A172 (cell line): ENCODE data around the gene KRT81. TPM values are rescaled to one million over a fixed set of nuclear protein-coding genes. Genes with fewer than 3 reads are reported as not detected.
A peak's percentile ranks its signal among the peaks of the same experiment; 100 is the strongest.
"Not testable (repeated sequence)": the region's sequence is repeated elsewhere in the genome, so short reads cannot be mapped to it uniquely, and the experiment has no call there.

Experiments used
- DNase-seq: peaks from one replicate; pipeline ENCODE4 v3.0.0-alpha.2; 2015; ENCODE audit warnings: low spot score
- total RNA-seq: library from RNA; depleted of rRNA; stranded (reverse); fragments of >200 nt; shearing (Covaris generic); gene quantifications from 2 replicates; pipeline ENCODE4 v1.2.3, GENCODE V29; 2014

KRT81 gene
- total RNA-seq, 1 experiment from 2014 or later, result 66.4 TPM

- DNase-seq, result no peak
Measured at GRCh38 chr12:52317468-52318052, 26.2 kb upstream of the KRT81 start.

DNA sequence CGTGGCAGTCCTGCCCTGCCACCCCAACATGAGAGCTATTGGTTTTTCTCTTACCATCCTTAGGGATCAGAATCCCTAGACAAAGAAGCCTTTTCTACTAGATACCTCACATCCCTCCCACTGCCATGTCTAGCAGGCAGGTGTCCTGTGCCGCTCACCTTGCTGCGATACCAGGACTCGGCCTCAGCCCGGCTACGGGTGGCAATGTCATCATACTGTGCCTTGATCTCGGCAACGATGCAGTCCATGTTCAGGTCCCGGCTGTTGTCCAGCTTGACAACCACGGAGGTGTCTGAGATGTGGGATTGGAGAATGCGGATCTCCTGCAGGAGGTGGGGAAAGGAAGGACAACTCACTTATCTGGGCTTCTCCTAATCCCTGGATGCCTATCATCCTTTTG lies 25.4 kb upstream of the KRT81 start:
- no peak for DNase-seq

GRCh38 chr12:52316290-52316689 lies 25.0 kb upstream of the KRT81 start:
- no peak for DNase-seq

- not testable (repeated sequence) for DNase-seq
Measured at GRCh38 chr12:52315721-52316120, 24.4 kb upstream of the KRT81 start.

DNA sequence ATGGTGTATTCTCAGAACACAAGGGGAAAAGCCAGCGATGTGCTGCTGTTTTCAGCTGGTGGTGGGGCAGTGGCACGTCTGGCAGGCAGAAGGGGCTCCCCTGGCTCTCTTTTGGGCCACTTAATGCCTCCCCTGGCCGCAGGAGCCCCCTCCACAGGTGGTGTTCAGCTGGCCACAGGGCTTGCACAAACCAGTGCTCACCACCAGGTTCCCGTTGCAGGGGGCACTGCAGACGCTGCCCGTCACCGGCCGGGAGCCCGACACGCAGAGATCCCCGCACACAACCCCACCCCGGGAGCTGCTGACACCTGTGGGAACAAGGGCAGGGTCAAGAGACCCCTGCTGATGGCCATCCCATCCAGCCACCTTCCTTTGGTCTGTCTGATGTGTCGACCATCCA lies 23.2 kb upstream of the KRT81 start:
- no peak for DNase-seq

DNA sequence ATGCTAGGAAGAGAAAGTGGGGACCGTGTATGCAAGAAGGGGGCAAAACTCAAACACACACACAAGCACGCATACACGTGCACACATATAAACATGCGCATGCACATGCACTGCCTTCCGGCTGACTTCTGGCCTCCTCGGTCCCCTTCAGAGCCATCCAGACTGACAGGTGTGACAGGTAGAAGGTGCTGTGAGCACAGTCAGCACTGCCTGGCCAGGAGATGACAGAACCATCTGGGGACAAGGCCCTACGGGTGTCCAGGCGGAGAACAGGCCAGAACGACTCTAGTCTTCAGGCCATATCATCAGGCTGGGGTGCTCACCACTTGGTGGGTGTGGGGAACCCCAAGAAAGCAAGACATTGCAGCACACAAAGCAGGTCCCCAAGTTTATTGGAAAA lies 22.6 kb upstream of the KRT81 start:
- DNase-seq, result no peak

DNA sequence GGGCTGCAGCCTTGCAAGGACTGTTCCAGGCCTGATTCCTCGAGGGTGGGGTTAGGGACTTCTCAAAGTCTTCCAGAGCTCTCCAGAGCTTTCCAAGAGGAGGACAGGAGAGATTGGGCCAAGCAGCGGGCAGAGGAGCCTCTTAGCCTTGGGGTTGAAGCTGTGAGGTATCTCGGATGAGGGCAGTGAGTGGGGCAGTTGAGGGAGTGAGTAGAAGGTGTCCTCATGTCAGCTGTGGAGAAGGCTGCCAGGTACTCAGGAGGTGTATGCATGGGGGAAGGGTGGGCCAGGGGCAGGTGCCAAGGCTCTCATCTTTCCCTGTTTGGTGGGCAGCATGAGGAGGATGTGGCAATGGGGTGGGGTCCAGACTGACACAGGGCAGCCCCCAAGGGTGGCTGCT lies 22.1 kb upstream of the KRT81 start:
- no peak for DNase-seq

DNA sequence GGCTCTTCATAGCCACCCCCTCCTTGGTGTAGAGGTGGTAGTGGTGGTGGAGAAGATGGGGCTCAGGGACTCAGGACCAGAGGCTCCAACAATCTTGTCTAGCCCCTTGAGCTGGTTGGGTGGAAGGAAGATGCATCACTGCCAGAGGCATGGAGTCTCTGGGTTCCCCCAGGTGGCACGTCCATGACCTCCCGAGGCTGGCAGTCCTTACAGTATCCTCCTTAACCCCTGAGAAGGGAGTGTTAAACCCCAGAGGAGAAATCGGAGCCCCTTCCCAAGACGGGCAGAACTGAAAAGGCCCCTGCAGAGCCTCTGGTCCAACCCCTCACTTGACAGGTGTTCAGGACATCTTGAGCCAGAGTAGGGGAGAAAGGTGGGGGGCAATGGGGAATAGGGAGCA lies 20.8 kb upstream of the KRT81 start:
- no peak for DNase-seq

DNA sequence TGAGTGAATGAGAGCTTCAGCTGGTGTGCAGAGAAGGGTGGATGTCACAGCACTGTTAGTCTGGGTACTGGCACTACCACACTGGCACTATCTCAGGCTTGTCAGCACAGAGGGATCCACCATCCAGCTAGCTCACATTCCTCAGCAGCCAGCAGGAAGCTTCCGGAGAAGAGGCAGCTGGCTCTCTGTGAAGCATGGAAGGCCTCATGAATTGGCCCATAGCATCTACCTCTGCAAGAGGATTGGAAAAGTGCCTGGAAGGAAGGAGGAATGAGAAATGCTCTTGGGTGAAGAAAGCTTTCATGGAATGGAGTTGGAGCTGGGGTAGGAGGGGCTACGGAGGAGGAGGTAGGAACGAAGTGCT lies 19.9 kb upstream of the KRT81 start:
- DNase-seq, result no peak

- DNase-seq, result no peak
Measured at GRCh38 chr12:52310622-52311284, 19.4 kb upstream of the KRT81 start.

- no peak for DNase-seq
Measured at GRCh38 chr12:52308806-52309425, 17.6 kb upstream of the KRT81 start.

- no peak for DNase-seq
Measured at GRCh38 chr12:52307836-52308805, 16.8 kb upstream of the KRT81 start.

DNA sequence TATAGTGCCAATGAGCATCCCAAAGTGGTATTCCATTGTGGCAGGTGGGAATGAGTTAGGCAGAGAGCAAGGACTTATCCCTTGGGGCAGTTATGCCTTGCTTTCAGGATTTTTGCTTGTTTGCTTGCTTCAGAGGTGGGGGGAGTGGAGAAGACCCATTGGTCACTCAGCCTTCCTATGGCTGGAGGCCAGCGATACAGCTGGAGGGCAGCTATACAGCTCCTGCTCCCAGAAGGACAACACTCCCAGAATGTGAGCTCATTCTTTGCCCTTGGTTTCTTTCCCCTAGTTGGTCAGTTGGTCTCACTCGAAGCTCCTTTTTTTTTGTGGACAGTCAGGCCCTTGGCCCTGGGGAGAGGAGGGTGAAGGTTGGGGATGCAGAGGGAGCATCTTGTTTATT lies 15.4 kb upstream of the KRT81 start:
- DNase-seq, result no peak

DNA sequence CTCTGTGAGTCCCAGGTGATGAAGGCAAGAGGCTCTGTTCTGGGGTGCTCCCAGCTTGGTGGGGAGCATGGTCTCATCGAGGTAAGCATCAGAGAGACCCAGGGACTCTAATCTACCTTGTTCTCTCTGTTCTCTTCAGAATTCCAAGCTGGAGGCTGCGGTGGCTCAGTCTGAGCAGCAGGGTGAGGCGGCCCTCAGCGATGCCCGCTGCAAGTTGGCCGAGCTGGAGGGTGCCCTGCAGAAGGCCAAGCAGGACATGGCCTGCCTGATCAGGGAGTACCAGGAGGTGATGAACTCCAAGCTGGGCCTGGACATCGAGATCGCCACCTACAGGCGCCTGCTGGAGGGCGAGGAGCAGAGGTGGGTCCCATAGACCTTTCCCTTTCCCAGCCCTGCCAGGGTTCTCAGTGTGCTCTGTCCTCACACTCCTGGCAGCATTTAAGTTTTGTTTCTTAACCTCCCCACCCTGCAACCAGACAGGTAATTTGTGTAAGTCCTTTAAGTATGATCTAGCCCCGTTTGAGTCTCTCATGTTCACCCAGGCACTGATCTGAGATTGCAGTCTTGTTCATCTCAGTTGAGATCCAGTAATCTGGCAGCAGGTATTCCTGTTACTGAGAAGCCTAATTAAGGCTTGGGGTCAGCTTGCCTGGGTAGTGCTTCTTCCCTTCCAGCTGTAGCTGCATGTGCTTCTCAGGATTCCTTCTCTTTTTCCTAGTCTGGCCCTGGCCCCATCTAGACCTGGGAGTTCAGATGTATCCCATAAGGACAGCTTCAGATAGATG lies 14.8 kb upstream of the KRT81 start:
- DNase-seq, result no peak

DNA sequence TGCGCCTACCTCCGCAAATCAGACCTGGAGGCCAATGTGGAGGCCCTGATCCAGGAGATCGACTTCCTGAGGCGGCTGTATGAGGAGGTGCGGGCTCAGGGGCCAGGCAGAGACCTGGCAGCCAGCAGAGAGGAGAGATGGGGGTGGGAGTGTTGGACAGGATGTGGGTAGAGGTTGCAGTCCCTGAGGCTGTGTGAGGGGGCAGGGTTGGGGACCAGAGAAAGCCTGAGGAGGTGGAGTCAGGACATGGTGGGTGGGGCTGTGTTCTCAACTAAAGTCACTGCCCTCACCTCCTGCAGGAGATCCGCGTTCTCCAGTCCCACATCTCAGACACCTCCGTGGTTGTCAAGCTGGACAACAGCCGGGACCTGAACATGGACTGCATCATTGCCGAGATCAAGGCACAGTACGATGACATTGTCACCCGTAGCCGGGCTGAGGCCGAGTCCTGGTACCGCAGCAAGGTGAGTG lies 13.6 kb upstream of the KRT81 start:
- peak; percentile 64 for DNase-seq

DNA sequence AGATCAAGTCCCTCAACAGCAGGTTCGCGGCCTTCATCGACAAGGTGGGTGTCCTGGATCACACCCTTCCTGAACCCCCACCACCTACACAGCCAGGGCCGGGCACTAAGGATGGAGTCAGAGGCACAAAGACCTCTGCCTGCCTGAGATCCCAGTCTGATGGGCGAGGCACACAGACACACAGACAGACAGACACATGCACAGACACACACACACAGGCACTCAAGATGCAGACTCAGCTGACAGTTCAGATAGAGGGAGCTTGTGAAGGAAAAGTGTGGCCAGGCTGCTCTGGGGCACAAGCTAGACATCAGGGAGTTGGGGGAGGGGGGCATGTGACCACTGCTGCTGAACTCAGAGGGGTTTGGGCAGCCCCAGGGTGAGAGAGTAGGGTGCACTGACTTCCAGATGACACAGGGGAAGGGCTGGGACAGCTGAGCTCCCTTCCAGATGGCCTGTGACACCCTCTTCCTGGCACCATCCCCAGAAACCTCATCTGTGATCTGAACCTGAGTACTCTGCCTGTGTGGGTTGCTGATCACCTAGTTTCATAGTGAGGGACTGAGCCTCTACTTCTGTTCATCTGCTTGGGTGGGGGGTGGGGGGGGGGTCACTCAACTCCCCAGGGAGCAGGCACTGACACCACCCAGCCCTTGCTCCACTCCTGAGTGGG lies 11.0 kb upstream of the KRT81 start:
- not testable (repeated sequence) for DNase-seq

GRCh38 chr12:52301721-52302120 lies 10.4 kb upstream of the KRT81 start:
- not testable (repeated sequence) for DNase-seq

- peak; percentile 30 for DNase-seq
Measured at GRCh38 chr12:52300796-52301691, 9.7 kb upstream of the KRT81 start.

GRCh38 chr12:52298677-52299190 lies 7.4 kb upstream of the KRT81 start:
- no peak for DNase-seq
